PC-3 (cell line): ENCODE results near the gene HCFC1.

Experiments used
- EZH2 ChIP-seq: fragments of 300-600 bp; sonication (generic); IDR thresholded peaks from one replicate; pipeline ENCODE4 v1.6.1; 2017; ENCODE audit warnings: antibody characterized with exemption, mild to moderate bottlenecking, low read length; ENCODE audit not compliant: unreplicated experiment
- EZH2phosphoT487 ChIP-seq: fragments of 300-600 bp; sonication (generic); IDR thresholded peaks from 2 replicates; pipeline ENCODE4 v1.6.1; 2018; ENCODE audit warnings: mild to moderate bottlenecking, antibody characterized with exemption, low read length, borderline replicate concordance
- TF ChIP-seq, protein P1 (sequence below): fragments of 300-600 bp; sonication (generic); conservative IDR thresholded peaks from 2 replicates; pipeline ENCODE4 v1.5.1; 2017; ENCODE audit warnings: antibody characterized with exemption, low read depth, mild to moderate bottlenecking, low read length

DNA sequence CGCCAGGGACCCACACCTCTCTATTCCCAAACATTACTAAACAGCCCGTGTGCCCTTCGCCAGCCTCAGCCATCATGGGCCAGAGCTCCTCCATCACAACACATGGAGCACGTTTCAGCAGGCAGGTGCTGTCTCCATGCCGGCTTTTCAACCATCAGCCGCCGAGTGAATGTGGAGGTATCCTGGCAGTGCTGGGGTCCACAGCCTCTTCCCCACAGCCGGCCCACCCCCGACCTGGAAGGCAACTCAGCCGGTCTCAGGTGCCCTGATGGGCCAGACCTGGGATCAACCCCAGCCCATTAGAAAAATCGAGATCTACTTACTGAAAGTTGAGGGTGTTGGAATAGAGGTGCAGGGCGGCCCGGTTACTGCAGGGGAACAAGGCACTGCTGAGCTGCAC is 39.9 kb downstream of the HCFC1 start:
- TF ChIP-seq, protein P1, sequence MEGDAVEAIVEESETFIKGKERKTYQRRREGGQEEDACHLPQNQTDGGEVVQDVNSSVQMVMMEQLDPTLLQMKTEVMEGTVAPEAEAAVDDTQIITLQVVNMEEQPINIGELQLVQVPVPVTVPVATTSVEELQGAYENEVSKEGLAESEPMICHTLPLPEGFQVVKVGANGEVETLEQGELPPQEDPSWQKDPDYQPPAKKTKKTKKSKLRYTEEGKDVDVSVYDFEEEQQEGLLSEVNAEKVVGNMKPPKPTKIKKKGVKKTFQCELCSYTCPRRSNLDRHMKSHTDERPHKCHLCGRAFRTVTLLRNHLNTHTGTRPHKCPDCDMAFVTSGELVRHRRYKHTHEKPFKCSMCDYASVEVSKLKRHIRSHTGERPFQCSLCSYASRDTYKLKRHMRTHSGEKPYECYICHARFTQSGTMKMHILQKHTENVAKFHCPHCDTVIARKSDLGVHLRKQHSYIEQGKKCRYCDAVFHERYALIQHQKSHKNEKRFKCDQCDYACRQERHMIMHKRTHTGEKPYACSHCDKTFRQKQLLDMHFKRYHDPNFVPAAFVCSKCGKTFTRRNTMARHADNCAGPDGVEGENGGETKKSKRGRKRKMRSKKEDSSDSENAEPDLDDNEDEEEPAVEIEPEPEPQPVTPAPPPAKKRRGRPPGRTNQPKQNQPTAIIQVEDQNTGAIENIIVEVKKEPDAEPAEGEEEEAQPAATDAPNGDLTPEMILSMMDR = no peak
- TF ChIP-seq EZH2 (no peak), EZH2phosphoT487 (no peak)
